Activated naive CD8-positive, alpha-beta T cell (primary cell): Measurements from ENCODE around the gene CSNK1G3.

Source experiments
- H3K27ac Mint-ChIP-seq: one replicate; pipeline ENCODE4 v1.8.0; 2021; ENCODE audit warnings: mixed read lengths
- H3K27me3 Mint-ChIP-seq: one replicate; pipeline ENCODE4 v1.8.0; 2021; ENCODE audit warnings: mixed read lengths
- H3K36me3 Mint-ChIP-seq: one replicate; pipeline ENCODE4 v1.8.0; 2021; ENCODE audit warnings: mixed read lengths
- H3K4me1 Mint-ChIP-seq: one replicate; pipeline ENCODE4 v1.8.0; 2021; ENCODE audit warnings: low read depth, mixed read lengths
- H3K4me3 Mint-ChIP-seq: one replicate; pipeline ENCODE4 v1.8.0; 2021; ENCODE audit warnings: mild to moderate bottlenecking, mixed read lengths
- H3K9me3 Mint-ChIP-seq: one replicate; pipeline ENCODE4 v1.8.0; 2021; ENCODE audit warnings: low read depth, mixed read lengths

CSNK1G3 gene

DNA sequence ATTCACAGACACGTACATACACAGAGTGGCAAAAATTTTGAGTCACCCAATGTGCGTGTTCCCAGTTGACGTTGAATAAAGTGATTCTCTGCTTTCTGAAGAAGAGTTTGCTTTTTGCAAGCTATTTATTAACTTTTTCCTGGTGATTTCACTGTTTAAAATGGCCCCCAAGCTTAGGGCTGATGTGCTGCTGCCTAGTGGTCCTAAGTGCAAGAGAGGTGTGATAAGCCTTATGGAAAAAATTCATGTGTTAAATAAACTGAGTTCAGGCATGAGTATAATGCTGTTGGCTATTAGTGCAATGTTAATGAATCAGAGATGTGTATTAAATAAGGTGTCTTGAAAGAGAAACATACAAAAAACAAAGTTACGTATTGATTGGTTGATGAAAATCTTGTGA lies 16.9 kb downstream of the CSNK1G3 start:
- no peaks in the 10 kb centered on the region for H3K27me3 Mint-ChIP-seq
- H3K4me3 Mint-ChIP-seq, result no peak overlapping the region
- peaks cover 57% of the 10 kb centered on the region for H3K4me1 Mint-ChIP-seq
- no peaks in the 10 kb centered on the region for H3K9me3 Mint-ChIP-seq
- no peak overlapping the region for H3K27ac Mint-ChIP-seq
- peaks cover 9% of the 10 kb centered on the region for H3K36me3 Mint-ChIP-seq

DNA sequence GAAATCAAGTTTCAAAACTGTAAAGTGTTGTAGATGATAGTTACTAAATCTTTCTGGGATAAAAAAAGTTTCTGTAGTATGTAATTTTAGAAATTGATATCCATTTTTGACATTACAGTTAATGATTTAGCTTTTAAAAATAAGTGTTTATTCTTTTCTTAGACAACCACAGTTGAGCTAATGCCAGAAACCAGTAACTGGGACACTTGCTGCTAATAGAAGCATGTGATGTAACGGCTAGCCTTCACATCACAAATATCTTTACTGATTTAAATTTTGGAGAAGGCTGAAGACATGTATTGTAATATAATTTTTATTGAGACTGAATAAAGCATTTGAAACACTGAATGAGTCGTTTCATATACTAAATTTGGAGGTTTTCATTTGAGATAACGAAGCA lies 18.8 kb downstream of the CSNK1G3 start:
- H3K27ac Mint-ChIP-seq, result no peak overlapping the region
- no peaks in the 10 kb centered on the region for H3K27me3 Mint-ChIP-seq
- H3K4me3 Mint-ChIP-seq, result no peak overlapping the region
- H3K9me3 Mint-ChIP-seq, result no peaks in the 10 kb centered on the region
- peaks cover 7% of the 10 kb centered on the region for H3K36me3 Mint-ChIP-seq
- peaks cover 55% of the 10 kb centered on the region for H3K4me1 Mint-ChIP-seq

DNA sequence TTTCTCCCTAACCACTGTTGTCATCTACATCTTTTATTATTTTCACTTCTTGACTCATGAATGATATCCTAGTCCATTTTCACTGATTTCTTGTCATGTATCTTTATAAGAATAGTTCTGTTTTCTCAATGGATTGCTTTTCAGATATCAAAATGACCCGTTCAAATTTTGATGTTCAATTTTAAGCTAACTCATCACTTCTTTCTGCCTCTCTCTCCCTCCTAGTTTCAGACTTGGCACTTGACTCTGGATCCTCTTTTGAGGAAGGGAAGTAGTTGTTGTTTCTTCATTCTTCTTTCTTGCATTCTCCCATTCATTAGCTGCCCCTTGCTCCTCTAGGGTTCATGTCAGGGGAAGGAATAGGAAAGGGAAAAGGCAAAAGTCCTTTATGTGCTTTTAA lies 23.7 kb downstream of the CSNK1G3 start:
- H3K4me1 Mint-ChIP-seq, result peaks cover 49% of the 10 kb centered on the region

DNA sequence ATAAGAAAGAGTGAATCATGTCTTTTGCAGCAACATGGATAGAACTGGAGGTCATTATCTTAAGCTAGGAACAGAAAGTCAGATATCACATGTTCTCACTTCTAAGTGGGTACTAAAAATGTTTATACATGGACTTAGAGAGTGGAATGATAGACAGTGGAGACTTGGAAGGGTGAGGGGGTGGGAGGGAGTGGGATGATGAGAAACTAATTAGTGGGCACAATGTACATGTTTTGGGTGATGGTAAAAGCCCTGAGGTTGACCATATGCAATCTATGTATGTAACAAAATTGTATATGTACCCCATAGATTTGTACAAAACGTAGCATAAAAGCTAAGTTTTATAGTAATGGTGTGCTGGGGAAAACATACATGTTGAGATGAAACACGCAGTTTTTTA lies 25.3 kb downstream of the CSNK1G3 start:
- peaks cover 52% of the 10 kb centered on the region for H3K4me1 Mint-ChIP-seq
- H3K27me3 Mint-ChIP-seq, result no peaks in the 10 kb centered on the region
- no peak overlapping the region for H3K27ac Mint-ChIP-seq

More for the DNA sequence above, 23.7 kb downstream of the CSNK1G3 start:
- no peaks in the 10 kb centered on the region for H3K9me3 Mint-ChIP-seq
- no peak overlapping the region for H3K4me3 Mint-ChIP-seq
- no peaks in the 10 kb centered on the region for H3K36me3 Mint-ChIP-seq
- no peak overlapping the region for H3K27ac Mint-ChIP-seq
- H3K27me3 Mint-ChIP-seq, result no peaks in the 10 kb centered on the region

DNA sequence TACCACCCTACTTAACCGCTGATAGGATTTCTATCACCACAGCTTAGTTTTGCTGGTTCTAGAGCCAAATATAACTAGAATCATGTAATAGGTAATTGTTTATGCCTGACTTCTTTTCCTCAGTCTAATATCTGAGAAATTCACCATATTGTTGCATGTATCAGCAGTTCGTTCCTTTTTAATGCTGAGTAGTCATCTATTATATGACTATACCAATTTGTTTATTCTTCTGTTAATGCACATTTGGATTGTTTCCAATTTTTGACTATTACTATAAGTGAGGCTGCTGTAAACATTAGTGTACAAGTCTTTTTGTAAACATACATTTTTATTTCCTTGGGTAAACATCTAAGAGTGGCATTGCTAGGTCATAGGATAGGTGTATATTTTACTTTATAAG lies 25.9 kb downstream of the CSNK1G3 start:
- Mint-ChIP-seq H3K36me3 (no peaks in the 10 kb centered on the region), H3K4me3 (no peak overlapping the region), H3K4me1 (peaks cover 55% of the 10 kb centered on the region), H3K9me3 (no peaks in the 10 kb centered on the region), H3K27ac (no peak overlapping the region), H3K27me3 (no peaks in the 10 kb centered on the region)

More for the DNA sequence above, 25.3 kb downstream of the CSNK1G3 start:
- no peaks in the 10 kb centered on the region for H3K9me3 Mint-ChIP-seq
- H3K4me3 Mint-ChIP-seq, result no peak overlapping the region
- no peaks in the 10 kb centered on the region for H3K36me3 Mint-ChIP-seq

DNA sequence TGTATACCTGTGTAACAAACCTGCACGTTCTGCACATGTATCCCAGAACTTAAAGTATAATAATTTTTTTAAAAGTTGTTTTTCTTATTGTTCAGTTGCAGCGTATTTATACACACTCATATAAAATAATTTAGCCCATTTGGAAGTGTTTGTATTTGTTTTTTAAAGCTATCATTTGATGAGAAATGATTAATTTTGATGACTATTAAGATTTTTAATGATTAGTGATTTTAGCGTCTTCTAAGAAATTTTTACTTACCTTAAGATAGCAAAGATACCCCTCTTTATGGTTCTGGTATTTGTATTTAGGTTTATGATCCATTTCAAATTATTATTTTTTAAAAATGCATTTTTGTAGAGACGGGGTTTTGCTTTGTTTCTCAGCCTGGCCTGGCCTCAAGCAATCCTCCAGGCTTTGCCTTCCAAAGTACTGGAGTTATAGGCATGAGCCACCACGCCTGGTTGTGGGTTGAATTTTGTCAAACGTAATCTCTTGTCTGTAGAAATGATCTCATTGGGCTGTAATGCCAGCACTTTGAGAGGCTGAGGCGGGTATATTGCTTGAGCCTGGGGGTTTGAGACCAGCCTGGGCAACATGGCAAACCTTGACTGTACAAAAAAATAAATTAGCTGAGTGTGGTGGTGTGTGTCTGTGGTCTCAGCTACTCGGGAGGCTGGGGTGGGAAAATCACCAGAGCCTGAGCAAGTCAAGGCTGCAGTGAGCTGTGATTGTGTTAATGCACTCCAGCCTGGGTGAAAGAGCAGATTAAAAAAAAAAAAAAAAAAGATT lies 26.9 kb downstream of the CSNK1G3 start:
- Mint-ChIP-seq H3K9me3 (no peaks in the 10 kb centered on the region), H3K27me3 (no peaks in the 10 kb centered on the region), H3K36me3 (no peaks in the 10 kb centered on the region), H3K27ac (no peak overlapping the region), H3K4me3 (no peak overlapping the region), H3K4me1 (peaks cover 61% of the 10 kb centered on the region)

DNA sequence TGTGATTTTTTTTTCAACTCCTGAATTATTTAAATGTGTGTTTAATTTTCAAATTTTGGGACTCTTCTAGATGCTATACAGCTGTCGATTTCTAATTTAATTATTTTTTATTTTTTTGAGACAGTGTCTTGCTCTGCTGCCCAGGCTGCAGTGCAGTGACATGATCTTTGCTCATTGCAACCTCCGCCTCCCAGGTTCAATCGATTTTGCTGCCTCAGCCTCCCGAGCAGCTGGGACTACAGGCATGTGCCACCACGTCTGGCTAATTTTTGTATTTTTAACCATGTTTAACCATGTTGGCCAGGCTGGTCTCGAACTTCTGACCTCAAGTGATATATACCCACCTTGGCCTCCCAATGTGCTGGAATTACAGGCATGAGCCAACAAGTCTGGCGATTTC lies 28.6 kb downstream of the CSNK1G3 start:
- Mint-ChIP-seq H3K27me3 (no peaks in the 10 kb centered on the region), H3K36me3 (peaks cover 2% of the 10 kb centered on the region), H3K27ac (no peak overlapping the region), H3K9me3 (no peaks in the 10 kb centered on the region), H3K4me1 (peaks cover 62% of the 10 kb centered on the region), H3K4me3 (no peak overlapping the region)

DNA sequence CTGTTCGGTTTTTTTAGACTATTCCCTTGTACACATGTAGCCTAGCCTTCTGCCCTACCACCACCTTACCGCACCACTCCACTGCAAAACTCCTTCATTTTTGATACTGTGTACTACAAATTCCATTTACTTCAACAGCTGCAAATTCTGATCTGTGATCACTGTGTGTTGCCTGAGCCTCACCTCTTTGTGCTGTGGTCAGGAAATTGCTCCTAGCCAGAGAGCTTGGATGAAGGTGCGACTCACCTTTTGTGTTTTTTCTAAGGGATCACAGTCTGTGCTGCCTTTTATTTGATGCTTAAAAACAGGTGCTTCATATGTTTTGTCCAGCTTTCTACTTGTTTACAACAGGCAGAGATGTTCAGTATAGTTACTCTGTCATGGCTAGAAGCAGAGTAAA lies 31.5 kb downstream of the CSNK1G3 start:
- Mint-ChIP-seq H3K27me3 (no peaks in the 10 kb centered on the region), H3K27ac (no peak overlapping the region), H3K9me3 (no peaks in the 10 kb centered on the region), H3K4me1 (peaks cover 61% of the 10 kb centered on the region), H3K4me3 (no peak overlapping the region), H3K36me3 (peaks cover 8% of the 10 kb centered on the region)

DNA sequence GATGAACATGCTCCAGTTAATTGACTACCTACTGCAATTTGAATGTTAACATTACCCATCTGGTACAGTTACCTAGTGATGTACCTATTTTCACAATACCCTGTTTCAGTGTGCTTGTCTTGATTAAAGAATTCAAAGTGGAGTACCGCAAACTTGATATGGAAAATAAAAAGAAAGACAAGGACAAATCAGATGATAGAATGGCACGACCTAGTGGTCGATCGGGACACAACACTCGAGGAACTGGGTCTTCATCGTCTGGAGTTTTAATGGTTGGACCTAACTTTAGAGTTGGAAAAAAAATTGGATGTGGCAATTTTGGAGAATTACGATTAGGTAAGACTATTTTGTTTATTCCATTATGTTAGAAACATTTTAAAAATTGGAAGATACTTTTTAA lies 33.5 kb downstream of the CSNK1G3 start:
- H3K9me3 Mint-ChIP-seq, result no peaks in the 10 kb centered on the region
- peaks cover 71% of the 10 kb centered on the region for H3K4me1 Mint-ChIP-seq
- peaks cover 12% of the 10 kb centered on the region for H3K36me3 Mint-ChIP-seq
- H3K27ac Mint-ChIP-seq, result no peak overlapping the region
- no peaks in the 10 kb centered on the region for H3K27me3 Mint-ChIP-seq
- no peak overlapping the region for H3K4me3 Mint-ChIP-seq

DNA sequence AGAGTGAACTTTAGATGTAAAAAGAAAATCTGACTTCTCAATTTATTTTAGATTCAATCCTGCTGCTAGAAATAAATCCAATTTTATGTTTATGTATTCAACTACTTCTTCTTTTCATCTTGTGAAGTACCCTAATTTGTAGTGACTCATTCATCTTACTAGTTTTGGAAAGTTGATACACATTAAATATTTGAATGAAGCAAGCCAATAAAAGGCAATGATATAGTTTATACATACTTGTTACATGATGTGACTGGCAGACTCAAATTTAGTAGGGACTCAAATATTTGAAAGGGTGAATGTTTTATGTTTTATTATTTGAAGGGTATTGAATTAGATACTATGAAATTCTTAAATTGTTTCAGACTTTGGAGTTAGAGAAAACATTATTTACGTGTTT lies 34.7 kb downstream of the CSNK1G3 start:
- Mint-ChIP-seq H3K4me1 (peaks cover 65% of the 10 kb centered on the region), H3K4me3 (no peak overlapping the region), H3K27ac (peak overlapping the region; percentile 38), H3K36me3 (peaks cover 12% of the 10 kb centered on the region), H3K27me3 (no peaks in the 10 kb centered on the region), H3K9me3 (no peaks in the 10 kb centered on the region)

DNA sequence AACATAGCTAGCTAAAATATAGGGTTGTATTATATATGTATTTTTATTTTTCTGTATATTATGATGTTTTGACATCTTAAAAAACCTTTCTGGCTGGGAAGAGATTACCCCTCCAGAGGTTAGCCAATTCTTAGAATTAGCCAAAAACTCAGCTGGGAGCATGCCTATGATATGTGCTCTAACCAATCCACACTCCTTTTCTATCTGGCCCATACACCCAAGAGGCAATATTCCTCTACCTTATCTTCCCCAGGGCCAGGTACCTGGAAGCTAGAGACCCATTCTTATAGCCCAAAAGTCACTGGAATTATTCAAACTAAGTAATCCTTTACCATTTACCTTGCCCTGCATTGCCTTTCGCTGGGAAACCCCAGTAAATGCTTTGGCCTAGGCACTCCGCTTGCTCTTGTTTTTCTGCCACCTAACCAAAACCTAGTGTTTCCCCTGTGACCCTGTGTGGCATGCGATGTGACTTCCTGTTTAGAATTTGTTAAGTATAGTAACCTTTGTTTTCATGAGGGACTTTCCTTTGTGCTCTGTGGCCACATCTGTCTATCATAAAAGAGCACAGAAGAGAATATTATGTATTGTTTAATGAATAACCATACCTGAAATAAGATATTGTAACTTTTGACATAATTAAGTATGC lies 37.4 kb downstream of the CSNK1G3 start:
- Mint-ChIP-seq H3K27me3 (no peaks in the 10 kb centered on the region), H3K27ac (peak overlapping the region; percentile 90), H3K4me3 (peak overlapping the region; percentile 32), H3K4me1 (peaks cover 43% of the 10 kb centered on the region), H3K36me3 (peaks cover 12% of the 10 kb centered on the region), H3K9me3 (no peaks in the 10 kb centered on the region)

DNA sequence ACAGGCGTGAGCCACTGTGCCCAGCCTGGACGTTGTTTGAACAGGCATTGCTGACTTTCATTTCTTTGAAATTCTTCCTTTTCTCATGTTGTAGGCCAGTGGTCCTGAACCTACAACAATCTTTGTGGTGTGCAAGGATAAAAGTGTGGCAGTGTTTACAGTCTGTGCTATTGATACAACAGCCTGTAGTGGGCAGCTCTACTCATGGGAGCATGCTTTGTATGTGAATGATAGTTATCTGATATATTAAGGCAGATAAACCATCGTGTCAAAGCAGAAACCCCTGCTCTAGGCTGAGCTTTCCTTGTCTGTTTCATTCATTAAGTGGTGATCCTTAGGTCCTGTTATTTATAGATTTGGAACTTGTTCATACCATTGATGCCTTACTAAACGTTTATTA lies 42.6 kb downstream of the CSNK1G3 start:
- H3K4me3 Mint-ChIP-seq, result no peak overlapping the region
- no peaks in the 10 kb centered on the region for H3K27me3 Mint-ChIP-seq
- peaks cover 15% of the 10 kb centered on the region for H3K4me1 Mint-ChIP-seq
- peaks cover 20% of the 10 kb centered on the region for H3K36me3 Mint-ChIP-seq
- no peaks in the 10 kb centered on the region for H3K9me3 Mint-ChIP-seq
- H3K27ac Mint-ChIP-seq, result no peak overlapping the region

DNA sequence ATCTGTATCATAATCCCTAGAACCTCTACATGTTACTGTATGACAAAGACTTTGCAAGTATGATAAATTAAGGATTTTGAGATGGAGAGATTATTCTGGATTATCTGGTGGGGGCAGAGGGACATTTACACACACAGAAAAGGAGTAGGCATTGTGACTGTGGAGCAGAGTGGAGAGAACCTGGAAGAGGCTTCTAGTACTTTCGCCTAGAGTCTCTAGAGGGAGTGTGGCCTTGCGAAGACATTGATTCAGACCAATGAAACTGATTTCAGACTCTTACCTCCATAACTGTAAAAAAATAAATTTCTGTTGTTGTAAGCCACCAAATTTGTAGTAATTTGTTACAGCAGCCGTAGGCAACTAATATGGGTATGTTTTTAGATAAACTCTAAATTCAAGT lies 45.9 kb downstream of the CSNK1G3 start:
- Mint-ChIP-seq H3K36me3 (peaks cover 24% of the 10 kb centered on the region), H3K4me1 (peaks cover 10% of the 10 kb centered on the region), H3K9me3 (no peaks in the 10 kb centered on the region), H3K4me3 (no peak overlapping the region), H3K27ac (no peak overlapping the region), H3K27me3 (no peaks in the 10 kb centered on the region)

DNA sequence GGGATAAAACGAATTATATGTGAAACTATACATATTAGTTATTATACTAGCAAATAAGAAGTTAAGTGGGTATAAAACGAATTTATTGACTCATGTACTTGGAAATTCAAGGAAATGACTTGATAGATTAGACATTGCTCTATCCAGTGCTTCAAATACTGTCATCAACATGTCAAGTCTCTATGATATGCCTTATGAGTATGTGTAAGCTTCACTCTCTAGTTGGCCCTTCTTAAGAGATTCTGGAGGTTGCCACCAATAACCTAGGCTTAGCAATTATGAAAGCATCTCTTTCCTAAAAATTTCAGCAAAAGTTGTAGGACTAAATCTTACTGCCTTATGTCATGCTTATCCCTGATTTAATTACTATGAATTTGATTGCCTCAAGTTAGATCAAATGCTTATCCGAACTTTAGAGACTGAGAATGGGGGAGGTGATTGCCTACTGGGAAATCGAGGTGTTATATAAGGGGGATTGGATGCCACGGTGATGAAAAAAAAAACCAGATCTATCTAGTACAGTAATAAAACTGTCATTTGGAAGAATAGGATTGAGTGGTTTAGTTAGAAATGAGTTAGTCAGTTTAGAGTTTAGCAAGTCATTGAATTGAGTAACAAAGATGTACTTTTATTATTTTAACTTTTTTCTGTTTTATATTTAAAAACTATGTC lies 46.9 kb downstream of the CSNK1G3 start:
- no peak overlapping the region for H3K27ac Mint-ChIP-seq

DNA sequence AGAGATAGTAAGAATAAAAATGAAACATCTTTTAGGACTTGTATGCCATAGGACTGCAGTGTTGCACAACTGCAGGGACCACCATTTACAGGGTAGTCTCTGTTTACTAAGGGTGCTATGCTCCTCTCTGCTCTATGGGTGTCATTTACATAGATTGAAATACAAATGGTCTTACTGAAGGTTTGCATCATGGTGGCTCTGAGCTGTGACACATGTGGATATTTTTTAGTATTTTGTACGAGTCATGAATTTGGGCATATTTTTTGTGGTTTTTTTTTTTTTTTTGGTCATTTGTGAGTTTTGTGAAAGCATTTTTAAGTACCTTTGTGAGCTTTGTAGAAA lies 47.4 kb downstream of the CSNK1G3 start:
- Mint-ChIP-seq H3K36me3 (peaks cover 24% of the 10 kb centered on the region), H3K27me3 (no peaks in the 10 kb centered on the region), H3K9me3 (no peaks in the 10 kb centered on the region), H3K4me3 (no peak overlapping the region), H3K27ac (no peak overlapping the region), H3K4me1 (peaks cover 13% of the 10 kb centered on the region)

More for the DNA sequence above, 46.9 kb downstream of the CSNK1G3 start:
- H3K27me3 Mint-ChIP-seq, result no peaks in the 10 kb centered on the region
- no peaks in the 10 kb centered on the region for H3K9me3 Mint-ChIP-seq
- H3K36me3 Mint-ChIP-seq, result peaks cover 24% of the 10 kb centered on the region
- H3K4me3 Mint-ChIP-seq, result no peak overlapping the region
- H3K4me1 Mint-ChIP-seq, result peaks cover 13% of the 10 kb centered on the region
